Effector memory CD8-positive, alpha-beta T cell (primary cell): ENCODE results near the gene WDR81.
A peak's percentile ranks its signal among the peaks of the same experiment; 100 is the strongest.
"Not testable (repeated sequence)": the region's sequence is repeated elsewhere in the genome, so short reads cannot be mapped to it uniquely, and the experiment has no call there.

ENCODE experiments used
- ATAC-seq: fragments of 150-1000 bp; cut with Tn5 transposase; replicated peaks from 2 replicates; pipeline ENCODE4 v1.10.0; 2021; ENCODE audit warnings: mild to moderate bottlenecking, moderate library complexity
- DNase-seq, 3 experiments: peaks; one replicate each; pipeline ENCODE4 v3.0.0; 2021
- H3K27ac Mint-ChIP-seq, 2 donors: one replicate each; pipeline ENCODE4 v1.8.0; 2022; ENCODE audit warnings: mild to moderate bottlenecking in 2 of 2, mixed read lengths in 2 of 2, moderate library complexity in 2 of 2
- H3K27me3 Mint-ChIP-seq, 2 donors: one replicate each; pipeline ENCODE4 v1.8.0; 2022; ENCODE audit warnings: mixed read lengths in 2 of 2
- H3K36me3 Mint-ChIP-seq: one replicate; pipeline ENCODE4 v1.8.0; 2022; ENCODE audit warnings: mild to moderate bottlenecking, moderate library complexity, mixed read lengths; ENCODE audit not compliant: insufficient read depth
- H3K4me1 Mint-ChIP-seq, 2 donors: one replicate each; pipeline ENCODE4 v1.8.0; 2022; ENCODE audit warnings: low read depth in 2 of 2, mixed read lengths in 2 of 2
- H3K4me3 Mint-ChIP-seq, 2 donors: one replicate each; pipeline ENCODE4 v1.8.0; 2022; ENCODE audit warnings: mild to moderate bottlenecking in 2 of 2, mixed read lengths in 2 of 2, moderate library complexity in 2 of 2
- H3K9me3 Mint-ChIP-seq, 2 donors: one replicate each; pipeline ENCODE4 v1.8.0; 2022; ENCODE audit warnings: mixed read lengths in 2 of 2

WDR81 gene

DNA sequence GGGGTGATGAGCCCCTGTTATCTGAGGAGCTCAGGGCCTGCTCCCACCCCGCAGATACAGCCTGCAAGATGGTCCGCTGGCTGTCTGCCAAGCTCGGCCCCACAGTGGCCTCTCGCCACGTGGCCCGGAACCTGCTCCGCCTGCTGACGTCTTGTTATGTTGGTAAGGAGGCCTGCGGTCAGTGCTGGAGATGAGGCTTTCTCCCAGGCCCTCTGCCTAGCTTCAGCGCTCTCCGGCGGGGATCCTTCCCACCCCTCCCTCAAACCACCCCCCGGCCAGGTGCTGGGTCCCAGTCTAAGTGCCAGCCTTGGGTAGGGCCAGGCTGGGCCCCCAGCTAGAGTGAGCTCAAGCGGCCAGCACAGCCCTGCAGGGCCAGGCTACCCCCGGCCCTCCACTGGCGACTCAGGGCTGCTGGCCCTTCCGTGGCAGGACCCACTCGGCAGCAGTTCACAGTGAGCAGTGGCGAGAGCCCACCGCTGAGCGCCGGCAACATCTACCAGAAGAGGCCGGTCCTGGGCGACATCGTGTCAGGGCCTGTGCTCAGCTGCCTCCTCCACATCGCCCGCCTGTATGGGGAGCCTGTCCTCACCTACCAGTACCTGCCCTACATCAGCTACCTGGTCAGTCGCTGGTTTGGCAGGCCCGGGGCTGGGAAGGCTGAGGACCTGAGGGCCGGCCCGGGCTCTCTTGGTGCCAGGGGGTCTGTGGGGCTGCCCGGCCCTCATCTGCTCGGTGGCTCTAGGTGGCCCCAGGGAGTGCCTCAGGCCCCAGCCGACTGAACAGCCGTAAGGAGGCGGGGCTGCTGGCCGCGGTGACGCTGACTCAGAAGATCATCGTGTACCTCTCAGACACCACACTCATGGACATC, 6.1 kb downstream of the WDR81 start:
- H3K27me3 Mint-ChIP-seq, result no peaks in the 10 kb centered on the region
- ATAC-seq, result no peak
- no peak overlapping the region for H3K27ac Mint-ChIP-seq
- H3K9me3 Mint-ChIP-seq, result no peaks in the 10 kb centered on the region
- no peak for DNase-seq
- H3K4me1 Mint-ChIP-seq, result peaks cover 17 to 19% of the 10 kb centered on the region in 2 donors
- H3K4me3 Mint-ChIP-seq, result no peak overlapping the region
- peaks cover 36% of the 10 kb centered on the region for H3K36me3 Mint-ChIP-seq

DNA sequence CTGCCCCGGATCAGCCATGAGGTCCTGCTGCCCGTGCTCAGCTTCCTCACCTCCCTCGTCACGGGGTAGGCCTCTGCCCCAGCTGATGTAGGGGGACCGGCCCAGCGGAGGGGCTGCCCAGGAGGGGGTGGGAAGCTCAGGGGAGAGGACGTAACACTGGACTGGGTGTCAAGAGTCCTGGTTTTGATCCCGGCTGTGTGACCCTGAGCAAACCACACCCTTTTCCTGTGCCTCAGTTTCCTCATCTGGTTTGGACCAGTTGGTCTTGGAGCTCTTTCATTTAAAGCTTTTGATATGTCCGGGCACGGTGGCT, 6.6 kb downstream of the WDR81 start:
- H3K4me1 Mint-ChIP-seq, result peaks cover 15 to 17% of the 10 kb centered on the region in 2 donors

DNA sequence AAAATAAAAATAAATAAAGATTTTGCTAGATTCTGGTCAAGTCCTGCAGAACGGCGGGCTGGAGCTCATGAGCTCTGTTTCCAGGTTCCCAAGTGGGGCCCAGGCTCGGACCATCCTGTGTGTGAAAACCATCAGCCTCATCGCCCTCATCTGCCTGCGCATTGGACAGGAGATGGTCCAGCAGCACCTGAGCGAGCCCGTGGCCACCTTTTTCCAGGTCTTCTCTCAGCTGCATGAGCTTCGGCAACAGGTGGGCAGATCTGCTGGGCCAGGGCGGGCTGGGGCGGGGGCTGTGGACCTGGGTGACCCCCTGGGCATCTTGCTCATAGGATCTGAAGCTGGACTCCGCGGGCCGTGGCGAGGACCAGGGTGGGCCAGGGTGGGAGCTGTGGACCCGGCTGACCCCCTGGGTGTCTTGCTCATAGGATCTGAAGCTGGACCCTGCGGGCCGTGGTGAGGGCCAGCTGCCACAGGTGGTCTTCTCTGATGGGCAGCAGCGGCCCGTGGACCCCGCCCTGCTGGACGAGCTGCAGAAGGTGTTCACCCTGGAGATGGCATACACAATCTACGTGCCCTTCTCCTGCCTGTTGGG, 7.8 kb downstream of the WDR81 start:
- Mint-ChIP-seq H3K4me3 (no peak overlapping the region), H3K36me3 (peaks cover 33% of the 10 kb centered on the region), H3K9me3 (no peaks in the 10 kb centered on the region), H3K27me3 (no peaks in the 10 kb centered on the region), H3K27ac (no peak overlapping the region), H3K4me1 (peaks cover 15 to 20% of the 10 kb centered on the region in 2 donors)
- ATAC-seq, result no peak
- no peak for DNase-seq

More for the DNA sequence above, 6.6 kb downstream of the WDR81 start:
- no peak for DNase-seq
- H3K4me3 Mint-ChIP-seq, result no peak overlapping the region
- no peak overlapping the region for H3K27ac Mint-ChIP-seq
- H3K9me3 Mint-ChIP-seq, result no peaks in the 10 kb centered on the region
- no peak for ATAC-seq
- H3K27me3 Mint-ChIP-seq, result no peaks in the 10 kb centered on the region
- H3K36me3 Mint-ChIP-seq, result peaks cover 33% of the 10 kb centered on the region

DNA sequence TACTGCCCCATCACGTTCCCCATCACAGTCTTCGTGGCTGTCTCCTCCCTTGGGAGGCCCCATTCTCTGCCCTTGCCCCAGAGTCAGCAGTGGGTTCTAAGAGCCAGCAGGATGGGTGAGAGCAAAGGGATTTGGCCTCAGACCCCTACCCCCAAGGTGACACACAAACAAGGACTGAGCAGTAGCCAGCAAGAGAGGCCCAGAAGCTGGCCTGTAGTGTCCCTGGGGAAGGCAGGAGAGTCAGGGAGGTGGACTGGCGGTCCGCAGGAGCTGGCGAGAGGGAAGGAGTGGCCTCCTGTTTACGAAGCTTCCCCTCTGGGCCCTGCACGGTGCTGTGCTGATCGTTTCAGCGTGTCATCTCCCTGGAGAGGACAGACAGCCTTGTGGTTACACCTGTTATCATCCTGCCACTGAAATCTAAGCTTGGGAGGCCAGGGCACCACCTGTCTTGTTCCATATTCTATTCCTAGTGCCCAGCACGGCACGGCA, 8.4 kb downstream of the WDR81 start:
- DNase-seq (no peak), ATAC-seq (no peak)
- H3K27ac Mint-ChIP-seq, result no peak overlapping the region
- H3K4me3 Mint-ChIP-seq, result no peak overlapping the region
- peaks cover 33% of the 10 kb centered on the region for H3K36me3 Mint-ChIP-seq
- H3K9me3 Mint-ChIP-seq, result no peaks in the 10 kb centered on the region
- no peaks in the 10 kb centered on the region for H3K27me3 Mint-ChIP-seq
- H3K4me1 Mint-ChIP-seq, result peaks cover 15 to 18% of the 10 kb centered on the region in 2 donors

DNA sequence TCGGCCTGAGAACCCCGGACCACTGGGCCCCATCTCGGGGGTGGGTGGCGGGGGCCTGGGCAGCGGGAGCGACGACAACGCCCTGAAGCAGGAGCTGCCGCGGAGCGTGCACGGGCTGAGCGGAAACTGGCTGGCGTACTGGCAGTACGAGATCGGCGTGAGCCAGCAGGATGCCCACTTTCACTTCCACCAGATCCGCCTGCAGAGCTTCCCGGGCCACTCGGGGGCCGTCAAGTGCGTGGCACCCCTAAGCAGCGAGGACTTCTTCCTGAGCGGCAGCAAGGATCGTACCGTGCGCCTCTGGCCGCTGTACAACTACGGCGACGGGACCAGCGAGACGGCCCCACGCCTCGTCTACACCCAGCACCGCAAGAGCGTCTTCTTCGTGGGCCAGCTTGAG, 9.3 kb downstream of the WDR81 start:
- peaks cover 9 to 15% of the 10 kb centered on the region in 2 donors for H3K4me1 Mint-ChIP-seq
- no peaks in the 10 kb centered on the region for H3K27me3 Mint-ChIP-seq
- H3K4me3 Mint-ChIP-seq, result no peak overlapping the region
- no peak for DNase-seq
- peaks cover 29% of the 10 kb centered on the region for H3K36me3 Mint-ChIP-seq
- H3K27ac Mint-ChIP-seq, result no peak overlapping the region
- ATAC-seq, result no peak
- H3K9me3 Mint-ChIP-seq, result no peaks in the 10 kb centered on the region

DNA sequence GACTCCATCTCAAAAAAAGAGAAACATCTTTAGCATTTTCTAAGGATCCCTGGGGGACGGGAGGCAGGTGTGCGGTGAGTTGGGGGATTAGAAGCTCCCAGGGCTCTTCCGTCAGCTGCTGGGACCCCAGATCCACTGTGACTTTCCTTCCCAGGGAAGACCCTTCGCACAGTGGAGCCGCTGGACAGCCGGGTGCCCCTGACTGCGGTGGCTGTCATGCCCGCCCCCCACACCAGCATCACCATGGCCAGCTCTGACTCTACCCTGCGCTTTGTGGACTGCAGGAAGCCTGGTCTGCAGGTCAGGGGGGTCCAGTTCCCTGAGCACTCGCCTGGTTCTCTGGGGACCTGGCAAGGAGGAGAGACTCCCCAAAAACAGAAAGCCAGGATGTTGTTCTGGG, 10.9 kb downstream of the WDR81 start:
- H3K36me3 Mint-ChIP-seq, result peaks cover 17% of the 10 kb centered on the region
- no peak overlapping the region for H3K4me3 Mint-ChIP-seq
- H3K9me3 Mint-ChIP-seq, result no peaks in the 10 kb centered on the region
- no peaks in the 10 kb centered on the region for H3K27me3 Mint-ChIP-seq
- peaks cover 0 to 7% of the 10 kb centered on the region in 2 donors for H3K4me1 Mint-ChIP-seq
- peak overlapping the region in 1 of 2 donors; percentile 31 for H3K27ac Mint-ChIP-seq
- DNase-seq (no peak), ATAC-seq (no peak)

DNA sequence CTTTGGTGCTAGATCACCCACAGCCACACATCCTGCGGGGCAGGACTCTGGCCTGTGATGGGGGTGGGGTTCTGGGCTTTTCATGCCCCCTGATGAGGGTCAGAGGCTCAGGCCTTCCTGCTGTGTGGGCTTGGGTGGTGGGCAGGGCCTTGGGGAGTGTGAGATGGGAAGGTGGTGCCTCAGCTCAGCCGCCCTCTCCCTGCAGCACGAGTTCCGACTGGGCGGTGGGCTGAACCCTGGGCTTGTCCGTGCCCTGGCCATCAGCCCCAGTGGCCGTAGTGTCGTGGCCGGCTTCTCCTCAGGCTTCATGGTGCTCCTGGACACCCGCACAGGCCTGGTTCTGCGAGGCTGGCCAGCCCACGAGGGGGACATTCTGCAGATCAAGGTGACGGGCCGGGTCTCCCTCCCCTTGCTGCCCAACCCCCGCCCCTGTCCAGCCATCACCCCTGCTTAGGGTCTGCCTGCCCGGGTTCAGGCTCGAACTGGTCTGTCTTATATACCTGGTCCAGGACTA, 11.4 kb downstream of the WDR81 start:
- no peak overlapping the region for H3K4me3 Mint-ChIP-seq
- no peak for ATAC-seq
- peak overlapping the region in 1 of 2 donors; percentile 31 for H3K27ac Mint-ChIP-seq
- no peaks in the 10 kb centered on the region for H3K9me3 Mint-ChIP-seq
- H3K27me3 Mint-ChIP-seq, result no peaks in the 10 kb centered on the region
- H3K4me1 Mint-ChIP-seq, result peaks cover 0 to 7% of the 10 kb centered on the region in 2 donors
- H3K36me3 Mint-ChIP-seq, result peaks cover 14% of the 10 kb centered on the region
- no peak for DNase-seq

DNA sequence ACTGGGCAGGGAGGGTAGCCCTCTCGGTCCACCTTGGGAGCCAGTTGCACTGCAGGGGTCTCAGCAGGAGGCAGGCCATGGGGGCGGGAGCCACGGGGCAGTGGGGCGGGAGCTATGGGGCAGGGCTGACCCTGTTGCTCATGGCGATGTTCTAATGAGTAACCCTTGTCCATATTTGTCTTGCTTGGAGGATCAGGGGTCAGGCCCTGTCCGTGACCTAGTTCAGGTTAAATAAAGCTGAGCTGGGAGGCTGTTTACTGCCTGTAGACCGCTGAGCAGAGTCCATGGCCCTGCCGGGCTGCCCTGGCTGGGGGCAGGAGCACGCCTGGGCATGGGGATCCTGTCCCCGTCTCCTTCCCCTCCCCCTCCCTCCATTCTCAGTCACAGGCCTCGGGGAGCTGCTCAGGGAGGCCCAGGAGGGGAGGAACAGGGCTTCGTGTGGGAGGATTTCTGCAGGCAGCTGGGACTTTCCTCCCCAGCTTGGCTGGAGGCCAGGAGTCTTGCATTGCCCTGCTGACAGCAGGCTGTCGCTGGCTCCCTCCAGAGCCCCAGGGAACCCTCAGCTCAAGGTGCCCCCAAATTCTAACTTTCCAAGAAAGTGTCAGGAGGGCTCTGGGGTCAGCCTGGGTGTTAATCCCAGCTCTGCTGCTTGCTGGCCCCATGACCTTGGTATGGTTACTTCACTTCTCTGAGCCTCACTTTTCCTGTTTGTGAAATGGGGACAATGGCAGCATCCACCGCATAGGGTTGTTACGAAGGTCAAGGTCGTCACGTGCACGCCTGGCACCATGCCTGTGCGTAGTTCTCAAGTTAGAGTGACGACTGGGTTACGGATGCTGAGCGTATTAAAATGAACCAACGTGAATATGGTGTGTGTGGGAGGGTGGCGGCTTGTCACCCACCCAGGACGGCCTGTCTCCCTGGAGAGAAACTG, 12.1 kb downstream of the WDR81 start:
- Mint-ChIP-seq H3K27ac (peak overlapping the region in 1 of 2 donors; percentile 57), H3K27me3 (no peaks in the 10 kb centered on the region), H3K4me1 (peaks cover 0 to 7% of the 10 kb centered on the region in 2 donors), H3K9me3 (no peaks in the 10 kb centered on the region), H3K4me3 (peak overlapping the region in 1 of 2 donors; percentile 9), H3K36me3 (peaks cover 8% of the 10 kb centered on the region)
- DNase-seq (no peak), ATAC-seq (peak; percentile 70)

DNA sequence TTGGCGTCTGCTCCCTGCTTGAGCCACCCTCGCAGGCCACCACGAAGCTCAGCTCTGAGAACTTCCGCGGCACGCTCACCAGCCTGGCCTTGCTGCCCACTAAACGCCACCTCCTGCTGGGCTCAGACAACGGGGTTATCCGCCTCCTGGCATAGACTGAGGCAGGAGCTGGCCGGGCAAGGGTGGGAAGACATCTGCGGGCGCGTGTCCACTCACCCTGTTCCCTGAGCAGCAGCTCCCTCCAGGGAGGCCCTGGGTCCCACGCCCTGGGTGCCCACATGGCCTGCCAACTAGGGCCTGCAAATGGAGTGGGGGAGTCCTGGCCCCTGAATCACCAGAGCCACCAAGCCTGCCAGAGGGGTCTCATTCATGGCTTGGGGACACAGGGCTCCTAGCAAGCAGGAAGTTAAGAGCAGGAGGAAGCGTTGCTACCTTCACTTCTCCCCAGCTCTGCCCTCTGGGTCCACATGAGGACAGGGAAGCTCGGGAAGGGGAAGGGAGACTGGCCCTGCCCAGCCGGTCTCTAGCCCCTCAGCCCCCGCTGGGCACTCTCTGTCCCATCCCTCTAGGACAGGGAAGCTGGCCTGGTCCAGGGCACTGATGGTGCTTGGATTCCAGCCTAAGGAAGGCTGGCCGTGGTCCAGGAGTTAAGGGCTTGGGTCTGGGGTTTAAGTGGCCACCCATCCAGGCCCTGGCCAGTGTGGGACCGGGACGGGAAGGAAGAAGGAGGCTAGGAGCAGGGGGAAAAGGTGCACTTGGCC, 13.2 kb downstream of the WDR81 start:
- DNase-seq (no peak), ATAC-seq (no peak)
- Mint-ChIP-seq H3K9me3 (no peaks in the 10 kb centered on the region), H3K27me3 (no peaks in the 10 kb centered on the region), H3K36me3 (peaks cover 8% of the 10 kb centered on the region), H3K4me1 (peaks cover 0 to 7% of the 10 kb centered on the region in 2 donors), H3K27ac (peak overlapping the region in 1 of 2 donors; percentile 57), H3K4me3 (no peak overlapping the region)

DNA sequence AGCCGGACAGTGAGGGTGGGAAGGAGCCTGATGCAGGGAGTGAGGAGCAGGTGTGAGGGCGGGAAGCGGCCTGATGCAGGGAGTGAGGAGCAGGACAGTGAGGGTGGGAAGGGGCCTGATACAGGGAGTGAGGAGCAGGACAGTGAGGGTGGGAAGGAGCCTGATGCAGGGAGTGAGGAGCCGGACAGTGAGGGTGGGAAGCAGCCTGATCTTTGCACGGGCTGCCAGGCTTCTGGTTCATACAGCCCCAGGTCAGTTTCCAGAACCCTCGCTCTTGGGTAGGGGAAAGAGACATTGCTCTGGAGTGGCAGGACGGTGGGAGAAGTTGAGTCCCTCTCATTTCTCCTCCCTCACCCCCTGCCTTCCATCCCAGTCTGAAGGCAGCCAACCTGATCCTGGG, 17.4 kb downstream of the WDR81 start:
- not testable (repeated sequence) for H3K9me3 Mint-ChIP-seq, H3K27me3 Mint-ChIP-seq, H3K4me3 Mint-ChIP-seq, H3K36me3 Mint-ChIP-seq, H3K27ac Mint-ChIP-seq, H3K4me1 Mint-ChIP-seq, DNase-seq, ATAC-seq

DNA sequence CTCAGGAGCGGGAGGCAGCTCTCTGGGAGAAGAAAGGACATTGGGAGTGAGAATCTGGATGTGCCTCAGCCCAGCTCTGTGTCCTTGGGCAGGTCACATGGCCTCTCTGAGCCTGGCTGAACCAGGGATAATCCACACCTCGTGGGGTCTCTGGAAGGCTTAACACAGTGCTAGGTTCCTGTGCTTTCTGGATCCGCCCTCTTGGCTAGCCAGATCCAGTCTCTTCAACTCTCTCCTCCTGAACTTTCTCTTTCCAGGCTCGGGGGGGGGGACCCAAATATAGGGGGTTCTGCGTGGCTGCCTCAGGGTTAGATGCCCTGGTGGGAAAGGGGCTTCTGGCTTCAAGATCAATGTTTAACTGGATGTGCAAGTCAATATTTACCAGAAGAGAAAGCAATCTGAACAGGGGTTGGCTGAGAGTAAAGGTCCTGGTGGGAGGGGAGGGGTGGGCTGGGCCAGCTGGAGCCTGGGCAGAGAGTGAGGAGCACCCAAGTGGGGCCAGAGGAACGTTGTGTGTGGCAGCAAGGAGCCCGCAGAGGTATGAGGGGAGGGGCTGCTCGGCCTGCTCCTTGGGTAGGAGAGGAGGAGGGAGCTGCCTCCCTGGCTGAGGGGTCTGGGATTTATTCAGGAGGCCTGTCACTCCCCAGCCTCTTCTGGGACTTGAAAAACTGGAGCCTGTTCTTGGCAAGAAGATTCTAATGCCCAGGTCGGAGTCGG, 18.0 kb downstream of the WDR81 start, which contains the start of gene SERPINF2:
Gene SERPINF2, plus strand, starts transcription at position 501 of the 717 bp plus-strand sequence. CDS start 2,125 bp downstream, outside the sequence.
- H3K9me3 Mint-ChIP-seq, result no peaks in the 10 kb centered on the region
- no peaks in the 10 kb centered on the region for H3K27me3 Mint-ChIP-seq
- ATAC-seq (no peak), DNase-seq (no peak)
- peak within 1 kb of the TSS in 1 of 2 donors; percentile 59 for H3K27ac Mint-ChIP-seq
- peaks cover 0 to 2% of the 10 kb centered on the region in 2 donors for H3K4me1 Mint-ChIP-seq
- H3K36me3 Mint-ChIP-seq, result peaks cover 3% of the 10 kb centered on the region
- no peak within 1 kb of the TSS for H3K4me3 Mint-ChIP-seq

DNA sequence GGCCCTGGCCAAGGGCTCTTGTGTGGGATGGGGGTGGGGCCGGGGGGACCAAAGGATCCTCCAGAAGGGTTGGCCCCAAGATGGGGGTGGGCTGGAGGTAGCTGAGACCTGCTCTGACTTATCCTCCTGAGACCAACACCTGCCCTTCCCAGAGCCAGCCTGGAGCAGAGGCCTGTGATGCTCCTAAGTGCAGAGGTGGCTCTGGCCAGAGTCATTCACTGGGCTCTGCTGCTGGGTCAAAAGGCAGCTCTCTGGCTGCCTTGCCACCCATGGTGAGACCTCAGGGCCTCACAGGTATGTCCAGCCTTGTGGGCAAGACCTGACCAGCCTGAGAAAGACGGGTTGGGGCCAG, 18.6 kb downstream of the WDR81 start:
- Mint-ChIP-seq H3K27ac (peak overlapping the region in 1 of 2 donors; percentile 59), H3K9me3 (no peaks in the 10 kb centered on the region), H3K27me3 (no peaks in the 10 kb centered on the region), H3K4me1 (peaks cover 0 to 2% of the 10 kb centered on the region in 2 donors), H3K4me3 (no peak overlapping the region), H3K36me3 (peaks cover 3% of the 10 kb centered on the region)
- no peak for DNase-seq
- no peak for ATAC-seq
